Measurements from ENCODE around the gene ALG14.
"Not testable (repeated sequence)": the region's sequence is repeated elsewhere in the genome, so short reads cannot be mapped to it uniquely, and the experiment has no call there.

ALG14 gene

DNA sequence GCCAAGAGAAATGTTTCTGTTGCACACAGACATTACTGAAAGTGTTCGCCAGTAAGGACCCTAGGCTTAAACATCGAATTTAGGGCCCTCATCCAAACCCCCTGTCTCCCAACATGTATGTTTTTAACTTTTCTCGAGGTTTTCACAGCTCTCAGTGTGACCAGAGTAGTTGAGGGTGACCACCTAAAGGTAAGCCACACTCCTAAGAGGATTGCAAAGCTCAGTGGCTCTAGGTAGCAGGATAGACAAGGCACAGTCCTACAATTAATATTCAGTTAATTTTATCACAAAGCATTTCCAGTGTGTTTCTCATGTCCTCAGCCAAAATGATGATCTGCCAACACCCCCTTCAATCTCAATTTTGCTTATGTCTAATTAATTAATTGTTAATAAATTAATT lies 695 bp upstream of the ALG14 start:
- no peak for FAIRE-seq
- no peak for DNase-seq (ENCODE audit: insufficient read length, low spot score)
- no peak for TF ChIP-seq POLR2A (IDR thresholded peaks at IDR 0.05; ENCODE audit: low read depth, low read length)

DNA sequence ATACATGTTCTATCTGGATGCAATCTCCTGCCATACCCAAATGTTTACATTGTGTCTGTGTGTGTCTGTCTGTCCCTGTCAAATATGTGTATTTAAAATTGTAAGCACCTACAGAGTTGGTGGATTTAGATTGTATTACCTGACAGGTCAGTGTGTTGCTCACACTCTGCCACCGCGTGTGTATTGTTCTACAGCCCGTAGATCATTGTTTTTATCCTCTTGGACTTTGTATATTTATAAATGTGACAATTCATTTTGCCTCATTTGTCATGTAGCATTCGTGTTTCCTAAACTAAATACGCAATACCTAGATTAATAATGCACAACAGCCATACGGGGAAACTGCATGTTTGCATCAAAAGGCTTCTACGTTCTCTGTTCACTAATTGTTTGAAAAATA lies 634 bp downstream of the ALG14 start:
- FAIRE-seq: no peak

DNA sequence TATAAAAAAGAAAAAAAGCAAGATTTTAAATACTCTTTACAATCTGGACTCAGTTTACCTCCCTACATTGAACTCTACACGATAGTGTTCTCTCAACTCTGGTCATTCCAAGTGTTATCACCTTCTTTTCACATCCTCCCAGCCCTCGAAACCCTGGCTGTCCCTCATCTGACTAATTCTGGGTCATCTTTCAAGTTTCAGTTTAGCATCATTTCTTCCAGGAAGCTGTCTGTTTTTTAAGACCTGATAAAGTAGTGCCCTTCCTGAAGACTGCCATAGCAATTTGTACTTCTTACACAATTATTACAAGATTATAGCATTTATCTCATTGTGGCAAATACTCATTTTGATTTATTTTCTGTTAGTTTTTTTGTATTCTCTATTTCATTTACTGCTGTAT lies 1.2 kb downstream of the ALG14 start:
- TF ChIP-seq POLR2A (IDR thresholded peaks at IDR 0.05; ENCODE audit: low read depth, low read length): no peak
- FAIRE-seq (no peak), DNase-seq (ENCODE audit: insufficient read length, low spot score) (no peak)

More for the DNA sequence above, 634 bp downstream of the ALG14 start:
- no peak for TF ChIP-seq POLR2A (IDR thresholded peaks at IDR 0.05; ENCODE audit: low read depth, low read length)
- no peak for DNase-seq (ENCODE audit: insufficient read length, low spot score)

DNA sequence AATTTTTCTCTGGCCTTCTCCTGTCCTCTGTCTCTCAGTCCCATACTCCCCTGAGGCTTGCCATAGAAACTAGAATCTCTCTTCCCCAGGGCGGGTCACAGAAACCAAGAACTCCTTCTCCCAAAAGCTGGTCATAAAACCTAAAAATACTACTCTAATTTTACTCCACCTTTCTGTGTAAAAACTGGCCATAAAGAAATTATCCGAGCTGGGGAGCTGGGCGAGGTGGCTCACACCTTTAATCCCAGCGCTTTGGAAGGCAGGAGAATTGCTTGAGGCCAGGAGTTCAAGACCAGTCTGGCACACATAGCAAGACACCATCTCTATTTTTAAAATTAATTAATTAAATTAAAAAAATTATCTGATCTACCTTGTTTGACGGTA lies 3.0 kb downstream of the ALG14 start:
- no peak for TF ChIP-seq POLR2A (IDR thresholded peaks at IDR 0.05; ENCODE audit: low read depth, low read length)
- FAIRE-seq: no peak
- DNase-seq (ENCODE audit: insufficient read length, low spot score): no peak

DNA sequence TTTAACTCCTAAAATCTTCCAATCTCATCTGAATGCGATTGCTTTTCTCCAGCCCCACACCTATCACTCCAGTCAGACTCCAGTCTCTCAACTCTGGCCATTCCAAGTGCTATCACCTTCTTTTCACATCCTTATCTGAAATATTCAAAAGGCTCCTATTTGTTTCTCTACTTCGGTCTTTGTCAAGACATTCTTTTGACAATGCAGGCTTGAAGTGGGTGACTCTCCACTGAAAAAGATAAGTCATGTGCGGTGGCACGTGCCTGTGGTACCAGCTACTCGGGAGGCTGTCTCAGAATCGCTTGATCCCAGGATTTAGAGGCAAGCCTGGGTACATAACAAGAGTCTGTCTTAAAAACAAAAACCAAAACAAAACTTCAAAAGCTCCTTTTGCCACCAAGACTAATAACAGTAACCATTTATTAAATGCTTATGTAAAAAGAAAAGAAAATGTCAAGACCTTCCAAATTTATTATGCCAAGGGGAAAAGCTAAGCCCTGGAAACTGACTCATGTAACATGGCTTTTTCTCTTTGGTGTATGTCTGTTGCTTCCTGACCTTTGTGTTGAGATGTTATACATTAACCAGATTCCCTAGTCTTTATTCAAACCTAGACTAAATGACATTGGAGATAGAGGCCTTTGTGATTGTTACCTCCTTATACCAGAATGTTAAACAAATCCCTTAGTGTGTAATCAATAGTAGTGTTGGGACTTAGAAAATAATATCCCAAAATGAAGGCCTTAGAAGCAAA lies 3.6 kb downstream of the ALG14 start:
- FAIRE-seq: no peak
- no peak for TF ChIP-seq POLR2A (IDR thresholded peaks at IDR 0.05; ENCODE audit: low read depth, low read length)
- DNase-seq (ENCODE audit: insufficient read length, low spot score): no peak

DNA sequence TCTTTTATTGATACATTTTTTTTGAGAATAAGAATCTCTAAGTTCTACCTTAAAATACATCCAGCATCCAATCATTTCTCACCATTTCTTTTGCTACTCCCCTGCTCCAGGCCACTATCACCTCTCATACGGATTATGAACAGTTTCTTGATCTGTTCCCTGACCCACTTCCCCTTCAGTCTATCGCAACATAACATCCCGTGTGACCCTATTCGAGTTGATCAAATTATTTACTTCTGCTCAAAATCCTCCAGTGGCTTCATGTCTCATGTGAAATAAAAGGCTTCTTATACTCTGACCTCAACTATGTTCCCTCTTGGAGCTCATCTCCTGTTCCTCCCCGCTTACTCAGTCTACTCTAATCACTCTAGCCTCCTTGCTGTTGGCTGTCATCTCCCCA lies 5.2 kb downstream of the ALG14 start:
- FAIRE-seq (no peak), DNase-seq (ENCODE audit: insufficient read length, low spot score) (no peak)
- no peak for TF ChIP-seq POLR2A (IDR thresholded peaks at IDR 0.05; ENCODE audit: low read depth, low read length)

DNA sequence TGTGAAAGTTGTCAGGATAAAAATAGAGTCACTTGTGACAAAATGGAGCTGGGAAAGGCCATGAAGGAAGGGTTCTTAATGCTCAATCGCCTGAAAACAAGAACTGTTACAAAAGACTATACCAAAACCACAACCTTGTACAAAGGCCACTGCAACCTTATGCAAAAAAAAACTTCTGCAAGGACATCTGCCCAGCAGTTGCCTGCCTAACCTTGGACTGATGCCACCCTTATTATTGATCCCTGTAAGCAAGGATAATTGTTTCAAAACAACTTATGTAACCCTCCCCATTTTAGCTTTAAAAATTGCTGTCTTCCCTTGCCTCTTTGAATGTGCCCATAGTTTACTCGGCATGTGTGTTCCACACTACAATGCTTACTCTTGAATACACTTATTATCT lies 5.7 kb downstream of the ALG14 start:
- no peak for DNase-seq (ENCODE audit: insufficient read length, low spot score)
- TF ChIP-seq POLR2A (IDR thresholded peaks at IDR 0.05; ENCODE audit: low read depth, low read length): no peak
- FAIRE-seq: no peak

DNA sequence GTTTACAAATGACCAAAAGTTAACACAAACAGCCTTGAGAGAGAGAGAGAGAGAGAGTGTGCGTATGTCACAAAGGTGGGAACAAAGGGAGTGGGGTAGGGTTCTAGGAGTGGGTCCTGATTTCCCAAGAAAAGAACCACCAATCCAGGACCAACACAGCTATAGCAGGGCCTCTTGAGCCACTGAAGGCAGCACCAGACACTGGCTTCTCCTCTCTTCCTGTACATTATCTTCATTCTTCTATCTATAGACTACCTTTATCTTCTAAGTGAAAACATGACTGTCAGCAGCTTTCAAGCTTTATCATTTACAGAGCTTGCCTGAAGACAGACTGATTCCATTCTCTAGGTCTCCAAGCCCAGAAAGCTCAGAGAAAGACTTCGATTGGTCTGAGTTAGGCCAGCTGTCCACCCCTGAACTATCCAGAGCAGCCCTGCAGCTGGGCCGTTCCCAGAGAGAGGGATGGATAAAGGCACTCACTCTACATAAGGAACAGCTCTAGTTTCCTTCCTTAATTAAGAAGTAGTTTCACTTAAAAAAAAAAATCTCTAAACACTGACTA lies 11.2 kb downstream of the ALG14 start:
- FAIRE-seq (no peak), DNase-seq (ENCODE audit: insufficient read length, low spot score) (no peak)
- no peak for TF ChIP-seq POLR2A (IDR thresholded peaks at IDR 0.05; ENCODE audit: low read depth, low read length)

DNA sequence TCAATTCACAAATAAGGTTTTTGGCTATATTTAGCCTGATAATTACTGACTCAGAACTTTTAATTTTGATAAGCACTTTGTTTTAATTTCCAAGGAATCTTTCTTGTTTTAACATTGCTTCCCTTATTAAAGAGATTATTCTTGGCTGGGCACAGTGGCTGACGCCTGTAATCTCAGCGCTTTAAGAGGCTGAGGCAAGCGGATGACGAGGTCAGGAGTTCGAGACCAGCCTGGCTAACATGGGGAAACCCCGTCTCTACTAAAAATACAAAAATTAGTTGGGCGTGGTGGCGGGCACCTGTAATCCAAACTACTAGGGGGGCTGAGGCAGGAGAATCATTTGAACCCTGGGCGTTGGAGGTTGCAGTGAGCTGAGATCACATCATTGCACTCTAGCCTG lies 13.8 kb downstream of the ALG14 start:
- no peak for DNase-seq (ENCODE audit: insufficient read length, low spot score)
- no peak for FAIRE-seq
- TF ChIP-seq POLR2A (IDR thresholded peaks at IDR 0.05; ENCODE audit: low read depth, low read length): no peak

DNA sequence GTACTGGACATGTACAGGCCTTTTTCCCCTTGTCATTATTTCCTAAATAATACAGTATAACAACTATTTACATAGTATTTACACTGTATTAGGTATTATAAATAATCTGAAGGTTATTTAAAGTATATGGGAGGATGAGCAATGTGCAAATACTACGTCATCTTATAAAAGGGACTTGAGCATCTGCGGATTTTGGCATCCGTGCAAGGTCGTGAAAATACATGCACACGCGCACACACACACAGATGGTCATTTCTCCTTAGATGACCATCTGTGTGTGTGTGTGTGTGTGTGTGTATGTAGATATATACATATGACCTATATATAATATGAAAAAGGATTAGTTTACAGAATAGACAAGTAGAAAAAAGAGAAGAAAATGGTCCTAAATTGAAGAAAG lies 15.4 kb downstream of the ALG14 start:
- DNase-seq (ENCODE audit: insufficient read length, low spot score) (no peak), FAIRE-seq (no peak)
- TF ChIP-seq POLR2A (IDR thresholded peaks at IDR 0.05; ENCODE audit: low read depth, low read length): no peak

DNA sequence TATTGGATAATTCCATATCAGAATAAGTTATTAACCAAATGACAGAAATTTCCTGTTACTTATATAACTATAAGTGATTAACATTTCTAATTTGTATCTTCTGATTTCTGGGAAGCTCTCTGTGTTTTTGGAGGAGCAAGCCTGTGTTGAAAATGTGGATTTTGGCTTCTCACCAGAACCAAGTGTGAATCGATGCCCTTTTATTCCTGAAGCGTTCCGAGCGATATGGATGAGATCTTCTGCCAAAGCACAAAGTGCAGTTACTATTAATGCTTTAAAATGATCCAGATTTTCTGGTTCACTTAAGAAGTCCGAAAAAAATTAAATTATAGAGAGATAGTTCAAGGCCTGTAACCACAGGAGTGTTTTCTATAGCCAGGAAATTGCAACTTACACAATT lies 22.8 kb downstream of the ALG14 start:
- DNase-seq (ENCODE audit: insufficient read length, low spot score): no peak
- TF ChIP-seq POLR2A (IDR thresholded peaks at IDR 0.05; ENCODE audit: low read depth, low read length): no peak
- no peak for FAIRE-seq

DNA sequence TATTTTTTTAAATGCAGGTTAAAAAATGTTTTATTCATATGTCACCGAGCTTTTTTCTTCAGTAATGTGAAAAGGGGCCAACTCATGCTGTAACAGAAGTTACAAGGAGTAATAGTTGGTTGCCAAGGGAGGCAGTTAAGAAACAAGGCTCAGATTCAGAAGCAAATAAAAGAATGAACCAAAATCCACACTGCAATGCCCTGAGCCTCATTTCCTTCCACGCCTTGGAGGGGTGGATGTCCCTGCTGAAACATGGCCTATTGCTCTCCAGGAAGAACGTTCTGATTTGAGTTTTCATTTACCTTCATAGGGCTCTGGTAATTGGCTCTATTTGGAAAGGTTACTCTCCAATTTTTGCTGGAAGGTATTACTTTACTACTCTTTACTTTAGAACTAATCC lies 24.4 kb downstream of the ALG14 start:
- TF ChIP-seq POLR2A (IDR thresholded peaks at IDR 0.05; ENCODE audit: low read depth, low read length): no peak
- DNase-seq (ENCODE audit: insufficient read length, low spot score): no peak
- FAIRE-seq: no peak

DNA sequence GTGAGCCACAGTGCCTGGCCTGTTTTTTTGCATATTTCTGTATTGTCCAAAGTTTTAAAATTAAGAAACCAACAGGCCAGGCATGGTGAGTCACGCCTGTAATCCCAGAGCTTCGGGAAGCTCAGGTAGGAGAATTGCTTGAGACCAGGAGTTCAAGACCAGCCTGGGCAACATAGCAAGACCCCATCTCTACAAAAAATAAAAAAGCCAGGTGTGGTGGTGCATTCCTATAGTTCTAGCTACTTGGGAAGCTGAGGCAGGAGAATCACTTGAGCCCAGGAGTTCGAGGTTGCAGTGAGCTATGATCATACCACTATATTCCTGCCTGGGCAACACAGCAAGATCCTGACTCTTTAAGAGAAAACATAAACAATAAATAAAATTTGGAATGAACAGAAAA lies 25.1 kb downstream of the ALG14 start:
- not testable (repeated sequence) for DNase-seq (ENCODE audit: insufficient read length, low spot score); FAIRE-seq

DNA sequence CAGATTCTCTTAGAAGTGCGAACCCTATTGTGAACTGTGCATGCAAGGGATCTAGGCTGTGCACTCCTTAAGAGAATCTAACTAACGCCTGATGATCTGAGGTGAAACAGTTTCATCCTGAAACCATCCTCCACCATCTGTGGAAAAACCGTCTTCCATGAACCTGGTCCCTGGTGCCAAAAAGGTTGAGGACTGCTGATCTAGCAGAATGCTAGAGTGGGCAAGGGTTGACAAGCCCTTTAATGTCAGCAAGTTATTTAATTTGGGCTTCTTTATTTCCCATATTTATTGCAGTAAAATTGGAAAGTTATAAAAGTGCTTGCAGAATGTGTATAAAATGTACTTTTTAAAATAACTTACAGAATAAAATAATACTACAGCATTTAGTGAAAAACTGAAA lies 26.4 kb downstream of the ALG14 start:
- FAIRE-seq (no peak), DNase-seq (ENCODE audit: insufficient read length, low spot score) (no peak)
- no peak for TF ChIP-seq POLR2A (IDR thresholded peaks at IDR 0.05; ENCODE audit: low read depth, low read length)

DNA sequence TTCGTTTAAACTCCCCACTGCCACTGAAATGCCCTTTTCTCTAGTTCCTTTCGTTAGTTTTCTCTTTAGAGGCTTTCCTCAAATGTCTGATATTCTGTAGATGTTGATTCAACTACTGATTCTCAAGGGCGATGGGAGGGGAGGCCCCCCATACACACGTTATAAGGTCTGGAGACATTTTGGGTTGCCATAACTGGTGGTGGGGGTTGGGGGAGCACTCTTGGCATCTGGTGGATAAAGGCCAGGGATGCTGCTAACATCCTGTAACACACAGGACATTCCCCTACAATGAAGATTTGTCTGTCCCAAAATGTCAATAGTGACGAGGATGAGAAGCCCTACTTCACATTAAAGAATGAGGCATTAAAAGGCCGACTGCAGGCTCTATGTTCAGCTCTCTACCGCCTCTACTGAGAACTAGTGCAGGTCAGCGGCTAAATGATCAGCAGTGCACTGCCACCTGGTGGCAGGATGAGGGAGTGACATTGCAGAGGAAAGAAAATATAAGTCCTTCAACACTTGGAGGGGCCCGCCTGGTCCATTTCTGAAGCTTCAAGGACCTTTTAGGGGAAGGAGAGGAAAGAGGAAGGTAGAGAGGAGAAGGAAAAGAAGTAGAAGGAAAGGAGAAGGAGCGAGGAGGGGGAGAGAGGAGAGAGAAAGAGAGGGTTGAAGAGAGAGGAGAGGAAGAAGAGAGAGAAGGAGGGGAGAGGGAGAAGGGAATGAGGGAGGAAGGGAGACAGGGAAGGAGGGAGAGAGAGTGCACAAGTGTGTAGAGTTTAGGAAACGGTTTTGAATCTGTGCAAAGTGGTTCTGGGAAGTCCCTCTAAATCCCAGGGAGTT lies 29.4 kb downstream of the ALG14 start:
- TF ChIP-seq POLR2A (IDR thresholded peaks at IDR 0.05; ENCODE audit: low read depth, low read length): no peak
- peak; percentile 37 for DNase-seq (ENCODE audit: insufficient read length, low spot score)
- FAIRE-seq: peak; percentile 96

Data from H54 (cell line).